GM23248 (cell line): ENCODE data around the gene SOX8. TPM values are rescaled to one million over a fixed set of nuclear protein-coding genes. Genes with fewer than 3 reads are reported as not detected.

Experiments used
- DNase-seq: peaks from one replicate; pipeline ENCODE4 v3.0.0-alpha.2; 2015
- H2AFZ ChIP-seq: fragments of 200-600 bp; sonication (generic); 2 replicates; pipeline ENCODE4 v1.6.1; 2016; ENCODE audit warnings: antibody characterized with exemption
- H3F3A ChIP-seq: fragments of 200-600 bp; sonication (generic); 2 replicates; pipeline ENCODE4 v1.6.1; 2016; ENCODE audit warnings: mild to moderate bottlenecking, antibody characterized with exemption, mixed run types; ENCODE audit not compliant: insufficient read depth
- H3K27ac ChIP-seq: fragments of 200-600 bp; sonication (generic); 2 replicates; pipeline ENCODE4 v1.5.1; 2016; ENCODE audit warnings: mild to moderate bottlenecking
- H3K27me3 ChIP-seq: fragments of 200-600 bp; sonication (generic); replicated peaks from 2 replicates; pipeline ENCODE4 v1.6.1; 2016; ENCODE audit warnings: mild to moderate bottlenecking; ENCODE audit not compliant: insufficient read depth
- H3K36me3 ChIP-seq: fragments of 200-600 bp; sonication (generic); 2 replicates; pipeline ENCODE4 v1.6.1; 2016; ENCODE audit warnings: low read depth, mild to moderate bottlenecking
- H3K4me1 ChIP-seq: fragments of 200-600 bp; sonication (generic); 2 replicates; pipeline ENCODE4 v1.6.1; 2016; ENCODE audit warnings: mild to moderate bottlenecking; ENCODE audit not compliant: insufficient read depth
- H3K4me2 ChIP-seq: fragments of 200-600 bp; sonication (generic); one replicate; pipeline ENCODE4 v1.6.1; 2016; ENCODE audit warnings: mild to moderate bottlenecking; ENCODE audit not compliant: unreplicated experiment
- H3K4me3 ChIP-seq: fragments of 200-600 bp; sonication (generic); 2 replicates; pipeline ENCODE4 v1.5.1; 2016; ENCODE audit warnings: mild to moderate bottlenecking
- H3K79me2 ChIP-seq: fragments of 200-600 bp; sonication (generic); 2 replicates; pipeline ENCODE4 v1.6.1; 2016; ENCODE audit warnings: mild to moderate bottlenecking; ENCODE audit not compliant: insufficient read depth
- H3K9ac ChIP-seq: fragments of 200-600 bp; sonication (generic); 2 replicates; pipeline ENCODE4 v1.6.1; 2016; ENCODE audit warnings: mild to moderate bottlenecking
- H3K9me2 ChIP-seq: fragments of 200-600 bp; sonication (generic); 2 replicates; pipeline ENCODE4 v1.6.1; 2016; ENCODE audit warnings: mixed run types, mild to moderate bottlenecking, moderate library complexity; ENCODE audit not compliant: insufficient read depth
- H3K9me3 ChIP-seq: fragments of 200-600 bp; sonication (generic); one replicate; pipeline ENCODE4 v1.6.1; 2017; ENCODE audit warnings: low read depth
- H4K20me1 ChIP-seq: fragments of 200-600 bp; sonication (generic); 2 replicates; pipeline ENCODE4 v1.6.0; 2016; ENCODE audit not compliant: insufficient read depth
- EZH2 ChIP-seq: fragments of 200-600 bp; sonication (generic); IDR thresholded peaks from 2 replicates; pipeline ENCODE4 v1.6.1; 2018; ENCODE audit warnings: antibody characterized with exemption, mild to moderate bottlenecking; ENCODE audit not compliant: insufficient read depth, poor library complexity, severe bottlenecking
- EZH2phosphoT487 ChIP-seq: fragments of 200-600 bp; sonication (generic); IDR thresholded peaks from 2 replicates; pipeline ENCODE4 v1.6.1; 2018; ENCODE audit warnings: antibody characterized with exemption, moderate library complexity, mild to moderate bottlenecking, low read depth; ENCODE audit not compliant: insufficient read depth
- WGBS, 2 experiments: methylation state at CpG; one replicate each; pipeline ENCODE4 v1.1.6; 2015 to 2017; ENCODE audit warnings: low lambda C conversion rate in 2 of 2, low coverage in 1 of 2; ENCODE audit errors: missing lambda C conversion rate in 2 of 2; 5-methylcytosine and 5-hydroxymethylcytosine counted together
- in situ Hi-C: fragments of 300-500 bp; cut with MboI; formaldehyde crosslinking; loops from 2 replicates; pipeline ENCODE4 v1.15.0; 2020
- polyA plus RNA-seq: library from polyadenylated mRNA; unstranded; fragments of >200 nt; fragmentation: Nextera tagmentation; extraction: Ambion mirVana; gene quantifications from 2 replicates; pipeline ENCODE4 v1.2.1, GENCODE V29; 2016
- total RNA-seq: library from RNA; depleted of rRNA; stranded (reverse); fragments of >200 nt; shearing (Covaris generic); gene quantifications from 2 replicates; pipeline ENCODE4 v1.2.3, GENCODE V29; 2014

Gene SOX8
- total and polyA plus RNA-seq, 2 experiments from 2014 or later: 0.15 to 0.43 TPM

DNA sequence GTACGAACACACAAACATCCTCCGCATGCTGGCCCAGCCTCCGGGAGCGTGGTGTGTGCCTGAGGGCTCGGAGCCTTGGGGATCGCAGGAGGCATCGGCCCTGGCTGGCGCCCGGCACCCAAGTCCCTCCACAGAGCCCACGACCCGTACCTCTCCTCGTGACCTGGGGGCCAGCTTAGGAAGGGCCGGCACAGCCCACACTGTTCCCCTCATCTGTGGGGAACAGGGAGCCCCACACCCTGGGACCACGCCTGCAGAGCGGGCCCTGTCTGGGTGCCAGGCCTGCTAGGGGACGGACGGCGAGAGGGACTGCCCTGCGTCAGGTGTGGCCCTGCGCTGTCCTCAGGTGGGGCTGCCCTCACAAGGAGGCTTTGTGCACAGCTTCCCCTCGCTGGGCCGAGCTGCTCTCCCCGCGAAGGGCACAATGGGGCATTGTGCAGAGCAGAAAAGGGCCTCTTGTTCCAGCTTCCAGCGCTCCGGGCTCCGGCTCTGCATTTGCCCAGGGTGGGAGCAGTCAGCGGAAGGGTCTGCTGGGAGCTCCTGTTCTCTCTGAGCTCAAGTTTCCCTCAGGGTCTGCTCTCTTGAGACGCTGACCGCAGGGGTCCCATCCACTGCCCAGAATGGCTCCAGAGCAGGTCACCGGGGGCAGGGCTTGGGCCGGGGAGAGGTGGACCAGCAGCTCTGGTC lies 9.1 kb upstream of the SOX8 start:
- in situ Hi-C loops: no loop called here
- peaks cover 8% of the 10 kb centered on the region; the same call in 1 of the 2 replicates for H3K79me2 ChIP-seq
- no peaks in the 10 kb centered on the region for H3K27me3 ChIP-seq
- no peaks in the 10 kb centered on the region for H3F3A ChIP-seq
- no peak overlapping the region for H3K9ac ChIP-seq
- H3K9me3 ChIP-seq: no peaks in the 10 kb centered on the region
- H3K27ac ChIP-seq: no peak overlapping the region
- no peaks in the 10 kb centered on the region for H4K20me1 ChIP-seq
- H3K4me3 ChIP-seq: no peak overlapping the region
- no peak overlapping the region for H2AFZ ChIP-seq
- no peak for TF ChIP-seq EZH2phosphoT487
- TF ChIP-seq EZH2: no peak
- H3K4me1 ChIP-seq: no peaks in the 10 kb centered on the region
- no peak overlapping the region for H3K4me2 ChIP-seq
- H3K9me2 ChIP-seq: no peaks in the 10 kb centered on the region
- no peaks in the 10 kb centered on the region for H3K36me3 ChIP-seq
- DNase-seq: no peak
- 85 to 86% methylated on average over 23 to 32 of the region's 32 CpGs for WGBS, 2 experiments

GRCh38 chr16:973366-973765 lies 8.2 kb upstream of the SOX8 start:
- Histone ChIP-seq H3K27me3 (no peaks in the 10 kb centered on the region), H3K9me2 (no peaks in the 10 kb centered on the region), H3K79me2 (peaks cover 8% of the 10 kb centered on the region; the same call in 1 of the 2 replicates), H3K9ac (no peak overlapping the region), H3K4me1 (no peaks in the 10 kb centered on the region), H2AFZ (no peak overlapping the region), H3K27ac (no peak overlapping the region), H4K20me1 (no peaks in the 10 kb centered on the region), H3K9me3 (no peaks in the 10 kb centered on the region), H3K4me2 (no peak overlapping the region), H3K36me3 (no peaks in the 10 kb centered on the region), H3K4me3 (no peak overlapping the region), H3F3A (no peaks in the 10 kb centered on the region)
- TF ChIP-seq EZH2: no peak
- TF ChIP-seq EZH2phosphoT487: no peak
- WGBS, 2 experiments: 74 to 77% methylated on average over 17 of the region's 17 CpGs
- DNase-seq: no peak
- in situ Hi-C loops: no loop called here

- H4K20me1 ChIP-seq: no peaks in the 10 kb centered on the region
- H3K27me3 ChIP-seq: no peaks in the 10 kb centered on the region
- no peak overlapping the region for H3K9ac ChIP-seq
- no peak for DNase-seq
- no peak overlapping the region for H3K4me2 ChIP-seq
- no peaks in the 10 kb centered on the region for H3K9me2 ChIP-seq
- H3K4me1 ChIP-seq: no peaks in the 10 kb centered on the region
- H3K9me3 ChIP-seq: no peaks in the 10 kb centered on the region
- no peaks in the 10 kb centered on the region for H3F3A ChIP-seq
- TF ChIP-seq EZH2 (no peak), EZH2phosphoT487 (no peak)
- no peak overlapping the region for H2AFZ ChIP-seq
- H3K79me2 ChIP-seq: peaks cover 8% of the 10 kb centered on the region; the same call in 1 of the 2 replicates
- in situ Hi-C loops: no loop called here
- no peak overlapping the region for H3K27ac ChIP-seq
- H3K4me3 ChIP-seq: no peak overlapping the region
- WGBS, 2 experiments: 77 to 82% methylated on average over 18 to 21 of the region's 21 CpGs
- no peaks in the 10 kb centered on the region for H3K36me3 ChIP-seq
These were observed 7.5 kb upstream of the SOX8 start for GRCh38 chr16:974001-974601.

GRCh38 chr16:974611-975261 lies 6.8 kb upstream of the SOX8 start:
- H3K9me3 ChIP-seq: no peaks in the 10 kb centered on the region
- H3K9me2 ChIP-seq: no peaks in the 10 kb centered on the region
- in situ Hi-C loops: no loop called here
- DNase-seq: no peak
- no peaks in the 10 kb centered on the region for H3K36me3 ChIP-seq
- no peak overlapping the region for H3K9ac ChIP-seq
- H3K4me2 ChIP-seq: no peak overlapping the region
- H2AFZ ChIP-seq: no peak overlapping the region
- WGBS, 2 experiments: 66 to 67% methylated on average over 25 to 26 of the region's 26 CpGs
- 0 out of 2 replicates have a peak, but pooled peaks cover 2% of the 10 kb centered on the region for H3K79me2 ChIP-seq
- no peaks in the 10 kb centered on the region for H3K27me3 ChIP-seq
- TF ChIP-seq EZH2 (no peak), EZH2phosphoT487 (no peak)
- H4K20me1 ChIP-seq: no peaks in the 10 kb centered on the region
- no peaks in the 10 kb centered on the region for H3F3A ChIP-seq
- H3K4me1 ChIP-seq: no peaks in the 10 kb centered on the region
- no peak overlapping the region for H3K27ac ChIP-seq
- no peak overlapping the region for H3K4me3 ChIP-seq
